GM23248 (cell line): ENCODE data around the gene R3HDM4. TPM values are rescaled to one million over a fixed set of nuclear protein-coding genes. Genes with fewer than 3 reads are reported as not detected.

ENCODE experiments used
- DNase-seq: peaks from one replicate; pipeline ENCODE4 v3.0.0-alpha.2; 2015
- H2AFZ ChIP-seq: fragments of 200-600 bp; sonication (generic); 2 replicates; pipeline ENCODE4 v1.6.1; 2016; ENCODE audit warnings: antibody characterized with exemption
- H3F3A ChIP-seq: fragments of 200-600 bp; sonication (generic); 2 replicates; pipeline ENCODE4 v1.6.1; 2016; ENCODE audit warnings: mild to moderate bottlenecking, antibody characterized with exemption, mixed run types; ENCODE audit not compliant: insufficient read depth
- H3K27ac ChIP-seq: fragments of 200-600 bp; sonication (generic); 2 replicates; pipeline ENCODE4 v1.5.1; 2016; ENCODE audit warnings: mild to moderate bottlenecking
- H3K27me3 ChIP-seq: fragments of 200-600 bp; sonication (generic); replicated peaks from 2 replicates; pipeline ENCODE4 v1.6.1; 2016; ENCODE audit warnings: mild to moderate bottlenecking; ENCODE audit not compliant: insufficient read depth
- H3K36me3 ChIP-seq: fragments of 200-600 bp; sonication (generic); 2 replicates; pipeline ENCODE4 v1.6.1; 2016; ENCODE audit warnings: low read depth, mild to moderate bottlenecking
- H3K4me1 ChIP-seq: fragments of 200-600 bp; sonication (generic); 2 replicates; pipeline ENCODE4 v1.6.1; 2016; ENCODE audit warnings: mild to moderate bottlenecking; ENCODE audit not compliant: insufficient read depth
- H3K4me2 ChIP-seq: fragments of 200-600 bp; sonication (generic); one replicate; pipeline ENCODE4 v1.6.1; 2016; ENCODE audit warnings: mild to moderate bottlenecking; ENCODE audit not compliant: unreplicated experiment
- H3K4me3 ChIP-seq: fragments of 200-600 bp; sonication (generic); 2 replicates; pipeline ENCODE4 v1.5.1; 2016; ENCODE audit warnings: mild to moderate bottlenecking
- H3K79me2 ChIP-seq: fragments of 200-600 bp; sonication (generic); 2 replicates; pipeline ENCODE4 v1.6.1; 2016; ENCODE audit warnings: mild to moderate bottlenecking; ENCODE audit not compliant: insufficient read depth
- H3K9ac ChIP-seq: fragments of 200-600 bp; sonication (generic); 2 replicates; pipeline ENCODE4 v1.6.1; 2016; ENCODE audit warnings: mild to moderate bottlenecking
- H3K9me2 ChIP-seq: fragments of 200-600 bp; sonication (generic); 2 replicates; pipeline ENCODE4 v1.6.1; 2016; ENCODE audit warnings: mixed run types, mild to moderate bottlenecking, moderate library complexity; ENCODE audit not compliant: insufficient read depth
- H3K9me3 ChIP-seq: fragments of 200-600 bp; sonication (generic); one replicate; pipeline ENCODE4 v1.6.1; 2017; ENCODE audit warnings: low read depth
- H4K20me1 ChIP-seq: fragments of 200-600 bp; sonication (generic); 2 replicates; pipeline ENCODE4 v1.6.0; 2016; ENCODE audit not compliant: insufficient read depth
- EZH2 ChIP-seq: fragments of 200-600 bp; sonication (generic); IDR thresholded peaks from 2 replicates; pipeline ENCODE4 v1.6.1; 2018; ENCODE audit warnings: antibody characterized with exemption, mild to moderate bottlenecking; ENCODE audit not compliant: insufficient read depth, poor library complexity, severe bottlenecking
- EZH2phosphoT487 ChIP-seq: fragments of 200-600 bp; sonication (generic); IDR thresholded peaks from 2 replicates; pipeline ENCODE4 v1.6.1; 2018; ENCODE audit warnings: antibody characterized with exemption, moderate library complexity, mild to moderate bottlenecking, low read depth; ENCODE audit not compliant: insufficient read depth
- WGBS, 2 experiments: methylation state at CpG; one replicate each; pipeline ENCODE4 v1.1.6; 2015 to 2017; ENCODE audit warnings: low lambda C conversion rate in 2 of 2, low coverage in 1 of 2; ENCODE audit errors: missing lambda C conversion rate in 2 of 2; 5-methylcytosine and 5-hydroxymethylcytosine counted together
- in situ Hi-C: fragments of 300-500 bp; cut with MboI; formaldehyde crosslinking; loops from 2 replicates; pipeline ENCODE4 v1.15.0; 2020
- polyA plus RNA-seq: library from polyadenylated mRNA; unstranded; fragments of >200 nt; fragmentation: Nextera tagmentation; extraction: Ambion mirVana; gene quantifications from 2 replicates; pipeline ENCODE4 v1.2.1, GENCODE V29; 2016
- total RNA-seq: library from RNA; depleted of rRNA; stranded (reverse); fragments of >200 nt; shearing (Covaris generic); gene quantifications from 2 replicates; pipeline ENCODE4 v1.2.3, GENCODE V29; 2014

The R3HDM4 gene
- total and polyA plus RNA-seq, 2 experiments from 2014 or later = 50.9 to 52.7 TPM

DNA sequence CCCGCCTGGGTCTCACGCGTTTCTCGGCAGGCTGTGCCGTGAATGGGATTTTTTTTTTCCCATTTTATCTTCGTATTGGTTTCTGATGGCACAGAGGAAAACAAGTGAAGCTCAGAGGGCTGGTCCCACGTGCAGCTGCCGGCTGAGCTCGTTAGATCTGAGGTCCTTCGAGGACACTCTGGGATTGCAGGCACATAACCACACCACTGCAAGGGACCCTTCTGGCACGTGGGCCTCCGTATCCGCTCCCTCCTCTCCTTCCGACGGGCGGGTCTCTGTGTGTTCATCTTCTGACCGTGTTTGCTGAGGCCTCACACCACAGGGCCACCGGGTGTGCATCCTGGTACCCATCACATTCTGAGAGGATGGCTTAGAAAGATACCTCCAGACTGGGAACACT is 36.9 kb downstream of the R3HDM4 start:
- Histone ChIP-seq H2AFZ (no peak overlapping the region), H3K36me3 (no peaks in the 10 kb centered on the region), H3F3A (no peaks in the 10 kb centered on the region), H3K4me1 (no peaks in the 10 kb centered on the region), H3K4me3 (no peak overlapping the region), H4K20me1 (no peaks in the 10 kb centered on the region), H3K9me2 (no peaks in the 10 kb centered on the region), H3K4me2 (no peak overlapping the region), H3K27me3 (no peaks in the 10 kb centered on the region), H3K79me2 (no peaks in the 10 kb centered on the region), H3K27ac (no peak overlapping the region), H3K9me3 (no peaks in the 10 kb centered on the region), H3K9ac (no peak overlapping the region)
- in situ Hi-C loops = no loop called here
- WGBS, 2 experiments = 80 to 85% methylated on average over 18 of the region's 18 CpGs
- TF ChIP-seq EZH2phosphoT487 = no peak
- TF ChIP-seq EZH2 = no peak
- DNase-seq = no peak

DNA sequence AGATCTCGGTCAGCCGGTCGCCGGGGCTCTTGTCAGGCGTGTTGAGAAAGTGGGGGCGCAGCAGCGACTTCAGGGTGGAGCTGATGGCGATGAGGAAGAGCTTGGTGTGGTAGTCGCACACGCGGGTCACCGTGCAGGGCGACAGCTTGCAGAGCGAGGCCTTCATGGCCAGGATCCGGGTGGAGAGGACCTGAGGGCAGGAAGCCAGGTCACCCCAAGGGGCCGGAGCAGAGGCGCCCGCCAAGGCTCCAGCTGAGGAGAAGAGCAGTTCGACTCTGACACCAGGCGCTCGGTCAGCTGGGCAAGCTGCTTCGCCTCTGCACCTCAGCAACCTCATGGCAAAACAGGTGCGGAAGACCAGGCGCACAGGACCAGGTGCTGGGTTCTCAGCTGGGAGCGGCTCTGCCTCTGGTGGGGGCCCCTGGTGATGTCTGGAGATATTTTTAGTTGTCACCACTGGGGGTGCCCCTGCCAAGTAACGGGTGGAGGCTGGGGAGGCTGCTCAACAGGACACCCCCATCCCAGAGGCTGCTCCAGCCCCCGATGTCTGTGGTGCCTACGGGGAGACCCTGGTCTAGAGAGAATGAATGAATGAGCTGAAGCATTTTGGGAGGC is 37.6 kb downstream of the R3HDM4 start:
- in situ Hi-C loops = no loop called here
- 95 to 96% methylated on average over 28 of the region's 28 CpGs for WGBS, 2 experiments
- TF ChIP-seq EZH2phosphoT487 (no peak), EZH2 (no peak)

DNA sequence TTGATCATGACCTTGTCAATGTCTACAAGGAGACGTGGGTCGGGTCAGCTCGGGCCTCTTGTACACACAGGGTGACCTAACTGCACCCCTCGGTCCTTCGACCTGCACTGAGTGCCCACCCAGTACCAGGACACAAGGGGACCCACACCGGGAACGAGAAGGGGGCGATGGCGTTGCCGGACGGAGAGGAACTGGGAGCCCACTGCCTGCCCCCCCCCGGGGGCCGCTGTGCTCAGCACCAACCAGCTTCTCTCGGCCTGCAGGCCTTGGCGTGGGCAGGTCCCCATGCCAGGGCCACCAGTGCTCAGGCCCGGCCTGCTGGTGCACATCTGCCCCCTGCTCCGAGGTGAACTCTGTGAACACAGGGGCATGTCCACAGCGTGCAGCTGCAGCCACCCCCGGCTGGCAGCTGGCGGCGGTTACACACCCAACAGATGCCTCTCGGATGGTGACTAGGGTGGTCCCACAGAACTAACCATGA is 39.4 kb downstream of the R3HDM4 start:
- Histone ChIP-seq H4K20me1 (no peaks in the 10 kb centered on the region), H3K4me1 (peaks cover 13% of the 10 kb centered on the region), H3K4me3 (no peak overlapping the region), H3K27me3 (no peaks in the 10 kb centered on the region), H3K9me3 (no peaks in the 10 kb centered on the region), H3K9ac (no peak overlapping the region), H3K4me2 (no peak overlapping the region), H3F3A (peaks cover 6% of the 10 kb centered on the region; the same call in 1 of the 2 replicates), H3K9me2 (no peaks in the 10 kb centered on the region), H3K79me2 (no peaks in the 10 kb centered on the region), H3K27ac (no peak overlapping the region), H2AFZ (no peak overlapping the region), H3K36me3 (no peaks in the 10 kb centered on the region)
- in situ Hi-C loops = no loop called here
- TF ChIP-seq EZH2phosphoT487 (no peak), EZH2 (no peak)
- DNase-seq = no peak
- 94 to 95% methylated on average over 17 to 21 of the region's 22 CpGs for WGBS, 2 experiments

More for the DNA sequence above, 37.6 kb downstream of the R3HDM4 start:
- no peak for DNase-seq
- Histone ChIP-seq H3K9ac (no peak overlapping the region), H3K4me1 (no peaks in the 10 kb centered on the region), H3K4me3 (no peak overlapping the region), H3K36me3 (no peaks in the 10 kb centered on the region), H4K20me1 (no peaks in the 10 kb centered on the region), H3K9me3 (no peaks in the 10 kb centered on the region), H3K27me3 (no peaks in the 10 kb centered on the region), H2AFZ (no peak overlapping the region), H3K79me2 (no peaks in the 10 kb centered on the region), H3K9me2 (no peaks in the 10 kb centered on the region), H3K4me2 (no peak overlapping the region), H3K27ac (no peak overlapping the region), H3F3A (no peaks in the 10 kb centered on the region)

DNA sequence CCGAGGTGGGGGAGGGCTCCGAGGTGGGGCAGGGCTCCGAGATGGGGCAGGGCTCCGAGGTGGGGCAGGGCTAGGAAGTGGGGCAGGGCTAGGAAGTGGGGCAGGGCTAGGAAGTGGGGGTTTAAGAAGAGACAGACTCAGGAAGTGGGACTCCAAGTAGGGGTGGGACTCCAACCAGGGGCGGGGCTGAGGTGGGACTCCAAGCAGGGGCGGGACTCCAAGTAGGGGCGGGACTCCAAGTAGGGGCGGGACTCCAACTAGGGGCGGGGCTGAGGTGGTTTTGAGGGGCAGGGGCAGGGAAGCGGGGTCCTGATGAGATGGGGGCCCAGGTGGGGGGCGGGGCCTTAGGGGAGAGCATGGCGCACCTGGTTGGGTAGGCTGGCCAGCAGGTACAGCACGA is 39.9 kb downstream of the R3HDM4 start:
- no peaks in the 10 kb centered on the region for H3K9me3 ChIP-seq
- H3K4me2 ChIP-seq = no peak overlapping the region
- peak; percentile 76 for DNase-seq
- no peak overlapping the region for H2AFZ ChIP-seq
- H3K79me2 ChIP-seq = no peaks in the 10 kb centered on the region
- peaks cover 14% of the 10 kb centered on the region for H3K4me1 ChIP-seq
- TF ChIP-seq EZH2 (no peak), EZH2phosphoT487 (no peak)
- no peak overlapping the region for H3K27ac ChIP-seq
- H4K20me1 ChIP-seq = no peaks in the 10 kb centered on the region
- peaks cover 6% of the 10 kb centered on the region; the same call in 1 of the 2 replicates for H3F3A ChIP-seq
- no peak overlapping the region for H3K4me3 ChIP-seq
- H3K9me2 ChIP-seq = no peaks in the 10 kb centered on the region
- in situ Hi-C loops = no loop called here
- no peak overlapping the region for H3K9ac ChIP-seq
- H3K36me3 ChIP-seq = no peaks in the 10 kb centered on the region
- WGBS, 2 experiments = 86 to 100% methylated on average over 1 to 13 of the region's 13 CpGs
- H3K27me3 ChIP-seq = no peaks in the 10 kb centered on the region
